ENCODE data around the gene RIIAD1. TPM values are rescaled to one million over a fixed set of nuclear protein-coding genes. Genes with fewer than 3 reads are reported as not detected.

Gene RIIAD1
- not detected for total RNA-seq (2013)
- not detected for polyA plus RNA-seq
- not detected in 2 replicates for polyA minus RNA-seq
- total RNA-seq, result 0 to 1.0 (median 0.08) reads per million in 11 experiments

GRCh38 chr1:151720974-151721787 is at the start of gene RIIAD1:
Gene RIIAD1, plus strand, starts transcription at chr1:151721522. Its CDS starts 15 bp downstream, at chr1:151721537.
- Histone ChIP-seq H3K4me1 (ENCODE audit: control insufficient read depth in 1 of 2, insufficient read depth in 2 of 2, low read length in 2 of 2) (peaks cover 18 to 22% of the 10 kb centered on the region in 2 donors), H3K36me3 (replicated peaks in 1 of 2; ENCODE audit: control insufficient read depth in 1 of 2, insufficient read depth in 2 of 2, low read length in 2 of 2) (no peaks in the 10 kb centered on the region), H3K27me3 (ENCODE audit: control insufficient read depth in 2 of 2, insufficient read depth in 2 of 2, low read length in 2 of 2) (peaks cover 52 to 72% of the 10 kb centered on the region in 2 donors), H4K20me1 (ENCODE audit: insufficient read depth, low read length) (no peaks in the 10 kb centered on the region), H3K9ac (ENCODE audit: insufficient read depth, low read length, poor library complexity, severe bottlenecking) (peak within 1 kb of the TSS; percentile 40), H2AFZ (ENCODE audit: insufficient read depth, low read depth, low read length, poor library complexity, severe bottlenecking) (peak within 1 kb of the TSS; percentile 75), H3K4me3 (replicated peaks in 1 of 3; ENCODE audit: low read depth in 2 of 3, low read length in 3 of 3) (peak within 1 kb of the TSS; percentile 45 to 81 (median 80)), H3K79me2 (ENCODE audit: insufficient read depth, low read length) (no peaks in the 10 kb centered on the region), H3K4me2 (replicated peaks; ENCODE audit: extremely low read depth, low read length, poor library complexity, severe bottlenecking) (peak within 1 kb of the TSS; percentile 96), H3K27ac (ENCODE audit: low read depth in 1 of 2, low read length in 2 of 2) (no peak within 1 kb of the TSS), H3K9me3 (replicated peaks in 1 of 2; ENCODE audit: control insufficient read depth in 1 of 2, insufficient read depth in 1 of 2, low read length in 2 of 2) (no peaks in the 10 kb centered on the region)
- peak within 1 kb of the TSS; percentile 84 to 94 for H3K4me3 Mint-ChIP-seq
- peaks cover 30% of the 10 kb centered on the region for H3K4me1 Mint-ChIP-seq
- peaks cover 0 to 14% (median 4%) of the 10 kb centered on the region in 7 donors for H3K9me3 Mint-ChIP-seq
- H3K36me3 Mint-ChIP-seq, result peaks cover 4 to 6% of the 10 kb centered on the region in 2 donors
- no peak for TF ChIP-seq CTCF (IDR thresholded peaks at IDR 0.05)
- peaks cover 76 to 87% (median 85%) of the 10 kb centered on the region in 3 donors for H3K27me3 Mint-ChIP-seq (ENCODE audit: low read depth in 3 of 3)
- peak in 2 of 3 donors; percentile 19 to 23 for DNase-seq
- H3K27ac Mint-ChIP-seq, result peak within 1 kb of the TSS; percentile 6 to 78 (median 53)
- WGBS (ENCODE audit: insufficient coverage), result under 1% methylated on average over 32 of the region's 44 CpGs
- intact Hi-C loops (cut with micrococcal nuclease), result no loop called here

GRCh38 chr1:151673407-151673806 is 47.9 kb upstream of the RIIAD1 start:
- peaks cover 34% of the 10 kb centered on the region for H4K20me1 ChIP-seq (ENCODE audit: insufficient read depth, low read length)
- no peaks in the 10 kb centered on the region for H3K27me3 Mint-ChIP-seq (ENCODE audit: low read depth in 3 of 3)
- no peaks in the 10 kb centered on the region for H3K9me3 ChIP-seq (replicated peaks in 1 of 2; ENCODE audit: control insufficient read depth in 1 of 2, insufficient read depth in 1 of 2, low read length in 2 of 2)
- peaks cover 0 to 7% of the 10 kb centered on the region in 2 donors for H3K4me1 ChIP-seq (ENCODE audit: control insufficient read depth in 1 of 2, insufficient read depth in 2 of 2, low read length in 2 of 2)
- no peak overlapping the region for H3K4me3 Mint-ChIP-seq
- peaks cover 49% of the 10 kb centered on the region for H3K79me2 ChIP-seq (ENCODE audit: insufficient read depth, low read length)
- peaks cover 0 to 5% (median 0%) of the 10 kb centered on the region in 7 donors for H3K9me3 Mint-ChIP-seq
- TF ChIP-seq CTCF (IDR thresholded peaks at IDR 0.05), result no peak
- H3K27me3 ChIP-seq (ENCODE audit: control insufficient read depth in 2 of 2, insufficient read depth in 2 of 2, low read length in 2 of 2), result no peaks in the 10 kb centered on the region
- H3K4me1 Mint-ChIP-seq, result peaks cover 26% of the 10 kb centered on the region
- no peak overlapping the region for H3K4me3 ChIP-seq (replicated peaks in 1 of 3; ENCODE audit: low read depth in 2 of 3, low read length in 3 of 3)
- H3K36me3 ChIP-seq (replicated peaks in 1 of 2; ENCODE audit: control insufficient read depth in 1 of 2, insufficient read depth in 2 of 2, low read length in 2 of 2), result peaks cover 40 to 71% of the 10 kb centered on the region in 2 donors
- intact Hi-C loops (cut with micrococcal nuclease), result no loop called here
- no peak overlapping the region for H3K27ac ChIP-seq (ENCODE audit: low read depth in 1 of 2, low read length in 2 of 2)
- peaks cover 64 to 81% of the 10 kb centered on the region in 2 donors for H3K36me3 Mint-ChIP-seq
- no peak overlapping the region for H2AFZ ChIP-seq (ENCODE audit: insufficient read depth, low read depth, low read length, poor library complexity, severe bottlenecking)
- no peak overlapping the region for H3K4me2 ChIP-seq (replicated peaks; ENCODE audit: extremely low read depth, low read length, poor library complexity, severe bottlenecking)
- no peak for DNase-seq
- peak overlapping the region in 1 of 7 donors; percentile 11 for H3K27ac Mint-ChIP-seq
- H3K9ac ChIP-seq (ENCODE audit: insufficient read depth, low read length, poor library complexity, severe bottlenecking), result no peak overlapping the region
- no CpG with 5 or more reads among the region's 1 CpG for WGBS (ENCODE audit: insufficient coverage)

All from CD14-positive monocyte (primary cell).